ENCODE results near the gene DOCK10.

DOCK10 gene

DNA sequence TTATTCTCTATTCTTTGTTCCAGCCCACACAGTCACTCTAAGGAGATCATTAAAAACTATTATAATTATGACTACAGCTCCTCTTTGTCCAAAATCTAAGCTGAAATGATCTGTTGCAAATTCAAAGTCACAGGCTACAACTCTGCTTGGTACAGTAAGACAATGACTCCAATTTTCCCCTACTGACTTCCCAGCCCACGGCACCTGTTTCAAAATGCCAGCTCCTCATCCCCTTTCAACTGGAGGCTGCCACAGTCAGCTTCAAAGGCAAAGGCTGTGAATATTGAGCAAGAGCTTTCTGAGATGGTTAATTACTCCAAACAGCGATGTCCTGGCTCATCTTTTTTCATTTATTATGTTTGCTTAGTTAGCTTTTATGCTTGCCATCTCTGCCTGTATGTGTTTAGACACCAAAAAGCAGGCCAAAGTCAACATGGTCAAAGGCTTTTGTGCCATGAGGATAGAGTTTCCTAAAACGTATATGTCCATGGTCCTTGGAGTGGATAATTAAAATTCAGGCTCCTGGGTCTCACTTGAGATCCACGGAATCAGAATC lies 141.1 kb downstream of the DOCK10 start:
- no peak for DNase-seq (ENCODE audit: low read depth, low spot score)
- H3K4me3 ChIP-seq (ENCODE audit: low read length) = no peak overlapping the region

DNA sequence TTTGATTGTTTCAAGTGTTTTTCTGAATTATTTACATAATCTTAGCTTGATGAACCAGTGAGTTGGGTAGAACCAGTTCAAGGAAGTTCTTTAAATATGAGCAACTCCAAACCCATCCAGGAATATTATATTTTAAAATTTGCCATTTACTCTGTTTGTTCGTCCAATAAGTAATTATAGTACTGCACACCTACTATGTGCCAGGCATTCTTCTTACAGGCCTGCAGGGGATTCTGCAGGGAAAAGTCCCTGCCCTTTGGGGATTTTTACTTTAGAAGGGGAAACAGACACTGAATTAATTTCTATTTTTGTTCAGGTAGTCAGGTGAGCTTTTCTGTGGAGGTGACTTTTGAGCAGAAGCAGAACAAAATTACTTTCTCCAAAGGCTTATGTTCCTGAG lies 146.9 kb downstream of the DOCK10 start:
- no peak for DNase-seq (ENCODE audit: low read depth, low spot score)

GRCh38 chr2:224894356-224894755 lies 147.9 kb downstream of the DOCK10 start:
- no peak overlapping the region for H3K4me3 ChIP-seq (ENCODE audit: low read length)
- peak; percentile 14 for DNase-seq (ENCODE audit: low read depth, low spot score)

More for the DNA sequence above, 146.9 kb downstream of the DOCK10 start:
- H3K4me3 ChIP-seq (ENCODE audit: low read length) = no peak overlapping the region

DNA sequence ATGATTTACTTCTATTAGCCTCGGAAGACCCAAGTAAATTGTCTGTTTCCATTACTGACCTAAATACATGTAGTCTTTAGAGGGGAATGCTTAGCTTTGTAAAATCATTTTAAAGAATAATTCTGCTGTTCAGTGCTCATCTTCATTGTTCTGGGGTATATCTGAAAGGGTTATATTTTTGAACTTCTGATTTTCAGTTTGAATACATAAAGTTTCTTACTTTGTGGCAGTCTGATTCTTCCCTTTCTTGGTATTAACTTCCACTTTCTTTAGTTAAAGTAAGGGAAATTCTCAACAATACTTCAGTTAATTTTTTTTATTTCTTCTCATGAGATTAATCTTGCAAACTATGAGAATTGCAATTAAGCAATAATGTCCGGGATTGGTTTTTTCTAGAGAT lies 148.4 kb downstream of the DOCK10 start:
- no peak overlapping the region for H3K4me3 ChIP-seq (ENCODE audit: low read length)
- DNase-seq (ENCODE audit: low read depth, low spot score) = no peak

DNA sequence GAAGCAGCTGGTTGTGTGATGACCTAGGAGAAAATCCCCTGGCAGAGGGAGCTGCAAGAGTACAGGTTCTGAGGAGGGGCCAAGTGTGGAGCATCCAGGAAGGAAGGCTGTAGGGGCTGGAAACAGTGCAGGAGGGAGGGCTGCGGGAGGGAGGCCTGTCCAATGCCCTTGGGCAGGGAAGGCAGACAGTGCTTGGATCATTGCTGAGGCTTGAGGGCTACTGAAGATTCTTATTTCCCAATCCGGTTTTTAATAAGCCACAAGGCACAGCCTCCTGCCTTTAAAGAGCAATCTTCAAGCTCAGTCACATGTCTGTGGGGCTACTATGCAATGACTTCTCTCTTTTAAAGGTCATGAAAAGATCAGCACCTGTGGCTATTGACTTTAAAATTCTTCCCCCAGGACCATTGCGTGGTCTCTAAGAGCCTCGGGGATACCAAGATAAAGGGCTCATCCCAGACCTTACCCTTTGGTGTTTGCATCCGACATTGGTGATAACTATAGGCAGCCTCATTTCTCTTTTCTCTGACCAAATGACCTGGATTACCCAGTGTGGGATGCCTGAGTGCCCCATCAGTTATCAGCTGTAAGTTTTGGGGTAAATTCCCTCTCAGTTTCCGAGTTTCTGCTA lies 149.6 kb downstream of the DOCK10 start:
- no peak overlapping the region for H3K4me3 ChIP-seq (ENCODE audit: low read length)
- no peak for DNase-seq (ENCODE audit: low read depth, low spot score)

DNA sequence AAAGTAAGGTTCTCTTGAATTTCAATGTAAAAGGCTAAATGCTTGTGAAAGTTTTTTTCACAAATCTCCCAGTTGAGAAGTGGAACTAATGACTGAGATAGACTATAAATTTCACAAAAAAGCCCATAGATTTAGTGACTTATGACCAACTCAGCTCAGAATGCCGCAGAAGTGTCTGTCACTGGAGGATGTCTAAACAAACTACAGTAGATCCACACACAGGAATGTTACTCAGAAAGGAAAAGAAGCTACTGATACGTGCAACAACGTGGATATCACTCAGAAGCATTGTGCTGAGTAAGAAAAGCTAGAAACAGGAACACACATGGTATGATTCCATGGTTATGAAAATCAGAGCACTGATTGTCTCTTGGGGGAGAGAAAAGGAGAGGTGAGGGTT lies 151.9 kb downstream of the DOCK10 start:
- H3K4me3 ChIP-seq (ENCODE audit: low read length) = no peak overlapping the region
- DNase-seq (ENCODE audit: low read depth, low spot score) = no peak

- DNase-seq (ENCODE audit: low read depth, low spot score) = no peak
- no peak overlapping the region for H3K4me3 ChIP-seq (ENCODE audit: low read length)
These were observed 155.1 kb downstream of the DOCK10 start for GRCh38 chr2:224887141-224887540.

- no peak overlapping the region for H3K4me3 ChIP-seq (ENCODE audit: low read length)
- DNase-seq (ENCODE audit: low read depth, low spot score) = no peak
These were observed 156.3 kb downstream of the DOCK10 start for GRCh38 chr2:224885836-224886547.

DNA sequence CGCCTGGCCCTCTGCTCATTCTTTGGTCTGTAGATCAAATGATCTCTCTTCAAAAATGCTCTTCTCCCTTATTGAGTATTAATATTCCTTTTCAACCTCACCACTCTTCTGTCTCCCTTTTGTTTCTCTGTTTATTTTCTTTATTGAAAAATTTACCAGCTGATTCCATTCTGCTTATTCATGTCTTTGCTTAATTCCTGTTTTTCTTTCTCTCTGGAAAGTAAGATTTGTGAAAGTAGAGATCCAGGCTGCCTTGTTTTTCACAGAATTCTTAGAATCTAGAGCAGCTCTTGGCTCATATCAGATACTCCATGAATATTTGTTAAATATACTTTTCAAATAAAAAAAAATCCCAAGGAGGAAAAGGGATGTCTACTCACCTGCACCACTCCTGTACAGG lies 157.0 kb downstream of the DOCK10 start:
- DNase-seq (ENCODE audit: low read depth, low spot score) = no peak
- H3K4me3 ChIP-seq (ENCODE audit: low read length) = no peak overlapping the region

DNA sequence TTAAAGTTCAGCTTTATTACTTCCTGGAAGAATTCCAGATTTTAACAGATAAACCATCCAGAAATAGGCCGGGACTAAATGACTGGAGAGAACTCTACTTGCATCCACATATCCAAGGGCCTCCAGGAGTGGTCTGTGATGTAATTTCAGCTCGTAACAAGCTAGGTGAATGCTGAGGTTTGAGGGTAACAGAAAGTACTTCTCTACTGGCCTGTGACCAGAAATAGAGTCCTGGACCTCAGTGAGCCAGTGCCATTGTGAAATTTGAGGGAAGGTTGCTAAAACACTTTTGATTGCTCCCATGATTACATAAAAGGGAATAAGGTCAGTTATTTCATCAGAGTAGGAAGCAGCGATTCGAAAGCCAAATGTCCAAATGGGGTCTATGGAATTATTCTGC lies 158.1 kb downstream of the DOCK10 start:
- no peak for DNase-seq (ENCODE audit: low read depth, low spot score)
- H3K4me3 ChIP-seq (ENCODE audit: low read length) = no peak overlapping the region

GRCh38 chr2:224883700-224884099 lies 158.6 kb downstream of the DOCK10 start:
- DNase-seq (ENCODE audit: low read depth, low spot score) = no peak
- H3K4me3 ChIP-seq (ENCODE audit: low read length) = no peak overlapping the region

DNA sequence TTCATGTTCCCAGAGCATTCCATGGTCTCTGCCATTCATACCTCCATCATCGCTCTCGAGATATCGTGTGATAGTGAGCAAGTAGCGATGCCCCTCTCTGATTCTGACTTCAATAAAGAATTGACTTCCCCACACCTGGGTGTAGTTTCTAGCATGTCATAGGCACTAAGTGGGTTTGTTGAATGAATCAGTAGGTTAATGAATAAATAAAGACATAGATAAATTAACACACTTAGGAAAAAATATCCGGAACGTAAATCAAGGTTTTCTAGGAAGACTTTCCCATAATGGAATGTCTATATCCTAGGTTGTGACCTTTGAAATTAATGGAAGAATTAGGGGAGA lies 159.1 kb downstream of the DOCK10 start:
- DNase-seq (ENCODE audit: low read depth, low spot score) = no peak
- H3K4me3 ChIP-seq (ENCODE audit: low read length) = no peak overlapping the region

GRCh38 chr2:224882291-224883171 lies 159.7 kb downstream of the DOCK10 start:
- DNase-seq (ENCODE audit: low read depth, low spot score) = no peak
- no peak overlapping the region for H3K4me3 ChIP-seq (ENCODE audit: low read length)

DNA sequence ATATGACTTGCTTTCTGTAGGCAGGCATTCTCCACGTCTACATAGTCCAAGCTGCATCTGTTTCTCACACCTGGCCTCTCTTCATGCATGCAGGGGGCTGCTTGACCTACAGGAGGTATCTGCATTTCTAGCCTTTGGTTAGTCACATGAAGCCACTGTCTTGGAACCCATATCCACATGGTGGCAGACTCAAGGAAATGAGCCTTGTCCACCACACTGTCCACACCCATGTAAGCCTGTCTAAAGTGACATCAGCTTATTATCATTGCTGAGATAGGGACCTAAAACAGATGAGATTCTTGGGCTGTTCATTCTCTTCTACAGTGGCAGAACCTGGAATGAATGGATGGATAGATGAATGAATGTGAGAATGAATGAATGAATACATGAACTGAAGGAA lies 160.4 kb downstream of the DOCK10 start:
- no peak for DNase-seq (ENCODE audit: low read depth, low spot score)
- no peak overlapping the region for H3K4me3 ChIP-seq (ENCODE audit: low read length)

- H3K4me3 ChIP-seq (ENCODE audit: low read length) = no peak overlapping the region
- no peak for DNase-seq (ENCODE audit: low read depth, low spot score)
These were observed 165.7 kb downstream of the DOCK10 start for GRCh38 chr2:224876522-224876921.

- H3K4me3 ChIP-seq (ENCODE audit: low read length) = no peak overlapping the region
- no peak for DNase-seq (ENCODE audit: low read depth, low spot score)
These were observed 166.4 kb downstream of the DOCK10 start for GRCh38 chr2:224875841-224876240.

- no peak overlapping the region for H3K4me3 ChIP-seq (ENCODE audit: low read length)
- no peak for DNase-seq (ENCODE audit: low read depth, low spot score)
These were observed 167.1 kb downstream of the DOCK10 start for GRCh38 chr2:224875153-224875552.

DNA sequence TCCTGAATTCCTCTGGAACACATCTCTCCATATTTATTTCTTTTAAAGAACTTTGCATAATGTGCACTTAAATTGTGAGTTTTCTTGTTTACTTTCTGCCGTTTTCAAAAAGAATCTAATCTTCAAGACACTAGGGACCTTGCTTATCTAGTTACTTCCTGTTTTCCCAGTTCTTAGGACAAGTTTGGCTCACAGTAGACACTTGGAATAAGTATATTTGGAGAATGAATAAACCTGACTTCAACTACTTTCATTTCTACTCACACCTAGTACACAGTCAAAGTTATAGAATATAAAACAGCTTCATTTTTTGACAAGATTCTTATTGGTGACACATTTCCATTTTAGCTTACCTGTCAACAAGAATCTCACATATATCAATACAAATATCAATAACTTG lies 170.5 kb downstream of the DOCK10 start:
- no peak for DNase-seq (ENCODE audit: low read depth, low spot score)
- H3K4me3 ChIP-seq (ENCODE audit: low read length) = no peak overlapping the region

- no peak for DNase-seq (ENCODE audit: low read depth, low spot score)
- H3K4me3 ChIP-seq (ENCODE audit: low read length) = no peak overlapping the region
These were observed 171.9 kb downstream of the DOCK10 start for GRCh38 chr2:224870341-224870740.
